NCI-H526 treated with DMSO at 0.1 percent for 48 hours (cell line): ENCODE results near the gene PCSK6.

Source experiments
- DNase-seq: peaks from one replicate; lab custom pipeline; 2025; lab: John Stamatoyannopoulos, UW

Gene PCSK6

DNA sequence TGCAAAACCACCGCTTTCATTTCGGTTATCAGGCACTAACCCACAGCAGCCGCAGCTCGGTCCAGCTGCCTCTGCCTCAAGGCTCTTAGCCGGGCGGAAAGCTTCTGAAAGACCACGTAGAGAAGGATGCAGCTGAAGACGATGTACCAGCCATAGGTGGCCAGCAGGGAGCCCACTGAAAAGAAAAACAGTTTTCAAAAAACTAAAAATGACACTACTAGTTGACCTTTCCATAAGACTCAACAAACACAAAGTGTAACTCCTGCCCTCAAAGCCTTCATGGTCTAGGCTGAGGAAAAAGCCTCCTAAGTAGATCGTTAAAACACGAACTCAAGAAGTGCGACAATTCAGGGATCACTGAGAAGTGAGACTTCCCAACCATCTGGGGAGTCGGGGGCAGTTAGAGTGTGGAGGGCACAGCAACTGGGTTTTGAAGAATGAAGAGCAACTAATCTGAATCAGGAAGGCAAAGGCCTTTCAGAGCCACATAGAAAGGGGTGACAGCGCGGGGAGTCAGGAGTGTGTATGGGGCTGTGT, 212.9 kb downstream of the PCSK6 start:
- DNase-seq = peak; percentile 32

DNA sequence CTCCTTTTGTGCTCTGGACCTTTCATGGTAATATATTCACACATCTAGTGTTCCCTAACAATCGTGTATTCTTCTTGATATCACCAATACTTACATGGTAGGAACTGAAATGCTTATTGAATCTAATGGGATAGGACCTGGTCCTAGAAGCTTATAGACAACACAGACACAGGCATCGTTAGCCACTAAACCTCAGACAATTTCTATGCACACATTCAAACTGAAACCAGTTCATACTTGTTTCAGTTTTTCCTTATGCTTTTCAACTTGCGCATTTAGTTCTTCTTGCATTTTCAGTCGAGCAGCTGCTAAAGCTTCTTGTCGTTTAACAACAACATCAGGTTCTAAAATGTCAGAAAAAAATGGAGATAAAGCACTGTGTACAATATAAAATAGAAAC, 214.5 kb downstream of the PCSK6 start:
- DNase-seq = no peak

DNA sequence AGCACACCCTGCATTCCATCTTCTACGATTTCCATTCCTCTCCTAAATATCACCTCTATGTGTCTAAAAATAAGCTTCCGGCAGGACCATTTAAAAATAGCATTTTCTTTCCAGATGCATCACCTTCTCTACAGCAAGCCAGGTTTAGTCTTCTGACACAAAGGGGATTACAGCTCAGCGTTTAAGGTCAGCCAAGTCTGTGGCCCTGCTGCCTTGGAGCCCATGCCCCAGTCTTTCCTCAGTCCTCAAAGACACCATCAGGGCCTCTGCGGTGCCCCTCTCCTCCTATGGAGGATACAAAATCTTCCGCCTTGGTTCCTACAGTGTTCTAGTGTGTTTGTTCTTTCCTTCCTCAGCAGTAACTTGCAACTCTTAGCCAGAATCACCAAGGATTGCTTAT, 216.0 kb downstream of the PCSK6 start:
- no peak for DNase-seq

DNA sequence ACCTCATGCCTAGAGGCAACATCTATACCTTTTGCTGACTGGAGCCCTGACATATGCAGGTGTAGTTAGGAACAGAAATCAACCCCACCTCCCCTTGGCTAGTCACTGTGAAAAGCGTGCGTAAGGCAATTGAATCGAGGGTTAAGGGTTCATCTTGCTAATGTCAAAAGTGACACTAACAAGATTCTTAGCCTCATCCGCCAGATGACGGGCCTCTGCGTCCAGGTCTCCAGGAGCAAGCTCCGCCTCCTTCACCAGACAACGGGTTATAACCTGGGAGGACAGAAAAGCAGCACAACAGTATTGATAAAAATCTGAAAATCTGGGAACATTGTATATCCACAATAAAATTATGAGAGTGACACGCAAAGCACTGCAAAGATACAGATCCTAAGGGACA, 216.9 kb downstream of the PCSK6 start:
- DNase-seq = no peak

DNA sequence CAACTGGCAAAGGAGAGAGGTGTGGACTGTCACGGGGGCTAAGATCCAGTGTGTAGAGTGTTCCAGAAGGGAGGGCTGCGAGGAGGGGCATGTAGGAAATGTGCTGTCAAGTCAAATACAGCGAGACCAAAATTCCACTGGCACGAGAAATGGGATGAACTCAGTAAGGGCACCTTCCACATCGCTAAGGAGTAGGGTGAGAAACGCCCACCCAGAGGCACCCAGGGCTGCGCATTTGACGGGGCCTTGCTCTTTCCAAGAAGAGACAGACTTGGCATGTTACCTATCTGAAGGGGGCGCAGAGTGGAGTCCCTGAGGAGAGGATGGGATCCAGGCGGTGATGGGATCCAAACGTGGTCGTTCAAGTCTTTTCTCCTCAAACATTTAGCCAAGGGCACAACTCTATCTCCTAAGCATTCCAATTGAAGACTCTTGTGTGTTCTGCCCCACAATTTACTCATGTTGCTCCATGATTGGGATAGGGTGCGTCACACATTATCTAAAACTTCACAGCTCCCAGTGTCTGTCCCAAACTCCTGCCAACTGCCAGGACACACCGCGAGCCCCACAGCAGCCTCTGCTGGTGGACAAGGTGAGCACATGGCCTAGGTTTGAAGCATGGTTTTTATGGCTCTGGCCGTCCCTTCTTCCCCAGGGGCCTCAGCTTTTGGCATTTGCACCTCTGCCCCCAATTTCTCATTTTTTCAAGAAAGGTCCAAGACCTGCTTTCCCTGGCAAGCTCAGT, 219.9 kb downstream of the PCSK6 start:
- no peak for DNase-seq

DNA sequence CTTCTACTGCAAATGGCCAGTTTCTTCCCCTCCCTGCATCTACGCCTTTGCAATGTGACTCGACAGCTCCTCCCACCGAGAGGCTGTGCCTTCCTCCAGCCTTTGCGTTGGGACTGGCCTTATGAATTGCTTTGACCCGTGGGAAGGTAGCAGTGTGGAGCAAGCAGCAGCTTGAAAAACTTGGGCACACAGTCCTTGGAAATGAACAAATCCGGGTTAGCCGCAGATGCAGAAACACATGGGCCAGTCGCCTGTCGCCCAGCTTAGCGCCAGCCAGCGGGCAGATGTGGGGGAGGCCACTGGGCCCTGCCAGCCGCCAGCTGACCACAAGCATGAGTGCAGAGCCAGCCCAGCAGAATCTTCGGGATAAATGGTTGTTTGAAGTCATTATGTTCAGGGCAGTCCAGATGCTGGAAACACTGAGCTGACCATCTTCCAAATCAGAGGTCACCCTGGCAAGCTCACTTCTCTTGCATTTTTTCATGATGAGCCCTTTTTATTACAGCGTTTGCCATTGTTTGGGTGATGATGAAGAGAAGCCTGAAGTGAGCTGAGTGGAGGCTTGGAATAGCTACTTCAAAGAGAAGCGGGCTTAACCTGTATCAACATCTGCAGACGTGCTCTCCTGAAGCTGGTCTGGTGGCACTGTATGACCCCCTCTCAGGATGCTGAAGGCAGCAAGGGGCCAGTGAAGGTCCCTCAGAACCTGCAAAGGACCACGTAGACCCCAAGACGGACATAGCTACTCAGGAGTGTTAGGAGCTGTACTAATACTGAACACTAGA, 222.0 kb downstream of the PCSK6 start:
- DNase-seq = no peak

DNA sequence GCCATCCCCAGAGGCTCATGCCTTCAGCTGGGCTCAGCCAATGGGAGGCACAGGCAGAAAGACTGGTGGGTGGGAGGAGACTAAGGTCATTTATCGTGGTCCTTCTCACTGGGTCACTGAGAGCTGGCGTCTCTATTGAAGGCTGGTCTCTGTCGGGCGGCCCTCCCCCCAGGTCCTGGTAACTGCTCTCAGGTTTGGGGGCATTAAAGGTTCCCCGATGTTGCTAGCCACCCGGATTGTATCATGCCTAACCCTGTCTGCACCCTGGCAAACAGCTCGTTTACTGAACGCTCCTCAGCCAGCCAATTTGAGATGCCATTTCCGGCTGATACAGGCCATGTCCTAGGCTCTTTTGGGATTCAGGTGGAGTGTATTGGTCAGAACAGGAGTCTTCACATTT, 222.7 kb downstream of the PCSK6 start:
- no peak for DNase-seq

DNA sequence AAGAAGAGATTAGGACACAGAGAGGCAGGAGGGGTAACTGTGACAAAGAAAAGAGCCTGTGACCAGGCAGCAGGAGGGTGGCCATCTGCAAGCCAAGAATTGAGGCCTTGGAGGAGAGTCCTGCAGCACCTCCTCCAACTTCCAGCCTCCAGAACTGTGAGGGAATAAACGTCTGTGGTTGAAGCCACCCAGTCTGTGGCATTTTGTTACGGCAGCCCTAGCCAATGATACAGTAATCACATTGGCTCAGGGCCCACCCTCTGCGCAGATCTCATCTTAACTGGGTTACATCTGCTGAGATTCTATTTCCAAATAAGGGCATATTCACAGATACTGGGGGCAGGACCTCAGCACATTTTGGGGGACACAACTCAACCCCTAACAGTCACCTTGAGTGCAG, 223.5 kb downstream of the PCSK6 start:
- no peak for DNase-seq

DNA sequence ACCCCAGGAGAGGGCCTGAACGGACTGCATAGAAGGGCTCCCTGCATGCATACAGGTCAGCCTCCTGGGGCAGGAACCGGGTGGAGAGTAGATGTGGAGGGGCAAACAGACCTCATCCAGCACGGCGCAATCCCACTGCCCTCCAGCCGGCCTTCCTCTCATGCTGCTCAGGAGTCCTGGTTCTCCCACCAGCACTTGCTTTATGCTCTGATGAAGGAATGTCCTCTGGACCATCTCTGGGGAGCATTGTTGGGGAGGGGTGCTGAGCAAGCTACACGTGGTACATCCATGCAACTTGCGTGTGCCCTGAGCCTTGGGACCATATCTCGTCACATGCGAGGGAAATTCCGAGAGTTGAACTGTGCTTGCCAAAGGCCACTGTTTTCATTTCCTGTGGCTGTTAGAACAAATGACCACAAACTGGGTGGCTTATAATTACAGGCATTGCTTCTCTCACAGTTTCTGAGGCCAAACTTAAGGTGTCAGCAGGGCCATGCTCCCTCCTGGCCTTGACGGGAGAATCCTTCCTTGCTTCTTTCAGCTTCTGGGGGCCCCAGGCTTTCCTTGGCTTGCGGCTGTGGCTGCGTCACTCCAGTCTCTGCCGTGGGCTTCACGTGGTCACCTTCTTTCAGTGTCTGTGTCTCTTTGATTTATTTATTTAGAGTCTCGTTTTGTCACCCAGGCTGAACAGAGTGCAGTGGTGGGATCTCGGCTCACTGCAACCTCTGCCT, 224.4 kb downstream of the PCSK6 start:
- DNase-seq = no peak

DNA sequence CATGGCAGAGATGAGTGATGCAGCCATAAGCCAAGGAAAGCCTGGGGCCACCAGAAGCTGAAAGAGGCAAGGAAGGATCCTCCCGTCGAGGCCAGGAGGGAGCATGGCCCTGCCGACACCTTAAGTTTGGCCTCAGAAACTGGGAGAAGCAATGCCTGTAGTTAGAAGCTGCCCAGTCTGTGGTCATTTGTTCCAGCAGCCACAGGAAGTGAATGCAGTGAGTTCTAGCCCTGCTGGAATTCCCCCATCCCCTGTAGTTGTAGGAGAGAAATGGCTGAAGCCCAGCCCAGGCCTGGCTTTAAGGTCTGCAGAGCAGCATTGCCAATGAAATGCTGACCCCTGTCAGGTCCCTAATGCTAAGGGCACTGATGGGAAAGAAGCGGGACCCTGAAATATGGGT, 225.5 kb downstream of the PCSK6 start:
- DNase-seq = no peak

DNA sequence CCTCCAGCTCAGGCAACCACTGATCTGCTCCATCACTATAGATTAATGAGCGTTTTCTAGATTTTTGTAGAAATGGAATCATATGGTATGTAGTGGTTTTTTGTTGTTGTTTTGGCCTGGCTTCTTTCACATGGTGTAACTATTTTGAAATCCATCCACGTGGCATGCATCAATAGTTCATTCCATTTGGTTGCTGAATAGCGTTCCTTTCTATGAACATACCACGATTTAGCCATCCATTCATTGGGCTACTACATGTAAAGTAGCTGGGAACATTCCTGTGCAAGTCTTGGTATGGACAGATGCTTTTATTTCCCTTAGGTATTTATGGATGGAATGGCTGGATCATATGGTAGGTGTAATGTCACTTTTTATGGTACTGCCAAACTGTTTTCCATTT, 227.0 kb downstream of the PCSK6 start:
- no peak for DNase-seq

DNA sequence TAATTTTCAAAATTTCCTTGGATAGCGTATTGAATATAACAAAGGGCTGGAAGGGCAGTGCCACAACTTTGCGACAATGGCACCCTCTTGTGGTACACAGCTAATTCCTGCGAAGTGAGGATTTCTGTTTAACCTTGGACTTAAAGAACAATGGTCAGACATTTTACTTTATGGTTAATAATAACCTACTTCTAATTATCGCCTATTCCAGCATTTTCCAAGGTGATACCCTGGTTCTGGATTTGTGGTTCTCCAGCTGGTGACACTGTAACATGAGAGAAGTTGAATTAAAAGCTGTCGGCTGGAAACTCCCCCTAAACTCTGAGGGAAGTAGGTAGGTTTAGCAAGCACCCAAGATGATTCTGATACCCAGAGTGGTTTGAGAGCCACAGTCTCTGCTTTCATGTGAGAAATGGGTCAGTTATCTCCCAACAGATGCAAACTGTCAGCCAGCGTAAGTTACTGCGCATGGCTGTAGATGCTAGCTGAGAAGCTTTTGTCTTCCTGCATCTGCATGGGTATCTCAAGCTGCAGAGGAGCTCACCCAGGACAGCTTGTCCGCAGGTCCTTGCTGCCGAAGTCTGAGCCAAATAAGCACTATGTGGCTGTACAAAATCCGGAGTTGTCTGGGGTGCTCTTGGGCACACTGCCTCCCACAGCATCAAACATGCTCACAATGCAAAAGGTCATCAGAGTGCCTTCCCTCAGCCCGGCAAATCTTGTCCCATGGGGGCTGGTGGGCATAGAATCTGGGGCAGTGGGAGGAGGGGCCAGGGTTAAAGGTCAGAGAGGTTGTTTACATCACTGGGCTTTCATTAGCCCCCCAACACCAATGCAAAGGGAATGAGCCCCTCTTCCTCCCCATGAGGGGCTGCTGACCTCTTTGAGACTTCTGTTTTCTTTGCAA, 231.0 kb downstream of the PCSK6 start:
- DNase-seq = peak; percentile 58

DNA sequence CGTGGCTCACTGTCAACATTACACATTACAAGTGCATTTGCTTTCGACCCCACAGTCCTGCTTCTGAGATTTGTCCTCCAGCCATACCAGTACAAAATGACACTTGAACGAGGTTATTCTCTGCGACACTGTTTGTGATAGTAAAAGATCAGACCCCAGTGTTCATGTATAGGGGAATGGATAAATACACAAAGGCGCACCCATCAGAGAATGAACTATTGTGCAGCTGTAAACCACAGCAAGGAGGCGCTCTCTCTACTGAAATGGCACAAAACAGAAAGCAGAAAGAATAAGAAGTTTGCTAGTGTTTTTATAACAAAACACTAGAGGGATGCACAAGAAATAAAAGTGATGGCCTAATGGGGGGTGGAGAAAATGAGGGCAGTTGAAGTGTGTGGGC, 232.8 kb downstream of the PCSK6 start:
- no peak for DNase-seq

DNA sequence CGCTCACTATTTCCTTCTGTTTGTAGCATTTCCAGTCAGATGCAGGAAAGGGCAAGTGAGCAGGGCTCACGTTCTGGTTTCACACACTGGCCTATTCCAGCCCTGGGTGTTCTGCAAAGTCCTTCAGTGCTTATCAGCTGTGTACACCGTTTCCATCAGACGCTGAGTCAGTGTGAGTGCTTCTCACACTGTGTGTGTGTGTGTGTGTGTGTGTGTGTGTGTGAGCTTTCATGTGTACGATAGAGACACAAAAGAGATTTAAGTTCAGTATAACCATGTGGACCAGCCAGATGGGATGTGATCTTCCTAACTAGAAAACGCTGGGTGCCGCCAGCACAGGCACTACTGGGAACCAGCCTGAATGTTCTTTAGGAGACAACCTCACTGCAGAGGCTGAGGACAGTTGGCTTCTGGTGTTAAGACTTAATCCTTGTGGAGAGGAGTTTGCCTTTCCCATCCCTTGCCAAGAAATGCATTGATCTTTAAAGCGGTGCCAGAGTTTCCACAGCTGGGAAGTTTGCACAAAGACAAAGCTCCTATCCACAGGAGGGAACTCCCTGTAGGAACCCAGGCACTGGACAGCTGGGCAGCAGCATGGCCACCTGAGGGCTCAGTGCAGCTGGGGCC, 233.8 kb downstream of the PCSK6 start:
- DNase-seq = no peak

DNA sequence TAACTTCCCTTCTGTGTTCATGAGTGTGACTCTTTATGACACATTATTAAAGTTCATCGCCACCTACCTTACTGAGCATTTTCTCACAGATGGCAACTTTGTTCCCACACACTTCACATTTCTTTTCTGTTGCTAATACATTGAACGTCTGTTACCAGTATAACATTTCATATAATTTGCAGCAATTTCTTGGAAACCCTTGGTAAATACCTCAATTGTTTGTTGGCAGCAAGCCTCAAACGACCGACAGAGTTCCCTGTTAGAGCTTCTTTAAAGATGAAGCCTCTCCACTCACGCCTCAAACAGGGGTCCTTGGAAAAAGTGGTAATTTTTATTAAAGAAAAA, 234.5 kb downstream of the PCSK6 start:
- DNase-seq = no peak

DNA sequence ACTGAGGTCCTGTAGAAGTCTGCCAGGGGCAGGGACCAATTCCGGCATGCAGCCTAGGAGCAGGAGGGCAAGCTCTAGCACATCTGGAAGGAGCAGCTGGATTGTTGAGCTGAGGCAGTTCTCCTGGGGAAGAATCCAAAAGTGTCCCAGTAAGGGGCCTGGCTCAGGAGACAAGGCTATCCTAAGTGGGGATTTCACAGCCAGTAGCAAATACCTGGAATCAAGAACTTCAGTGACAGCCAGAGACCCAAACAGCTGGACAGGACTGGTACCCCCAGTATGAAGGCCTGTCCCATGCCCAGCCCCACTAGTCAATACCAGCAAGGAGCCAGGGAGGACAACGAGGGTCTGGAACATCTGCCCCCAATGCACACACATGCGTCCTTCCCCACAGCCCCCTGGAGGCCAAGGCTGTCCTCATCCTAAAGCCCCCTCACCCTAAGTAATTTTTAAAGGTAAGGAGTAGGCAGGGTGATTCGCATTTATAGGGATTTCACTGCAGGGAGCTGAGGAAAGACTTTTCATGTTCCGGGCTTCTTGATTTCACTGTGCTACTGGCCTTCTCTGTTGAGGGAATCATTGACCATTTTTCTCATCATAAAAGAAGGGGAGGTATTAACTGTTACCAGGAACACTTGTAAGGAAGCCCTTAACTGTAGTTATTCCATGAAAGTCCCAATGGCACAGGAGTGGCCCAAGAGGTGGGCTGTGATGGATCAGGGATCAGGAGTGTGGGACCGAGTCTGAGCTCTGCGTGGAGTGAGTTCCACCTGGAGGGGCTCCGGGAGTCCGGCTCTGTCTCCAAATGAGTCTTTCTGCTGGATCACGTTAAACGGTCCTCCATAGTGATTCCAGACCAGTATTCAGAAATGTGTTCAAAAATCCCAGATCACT, 235.1 kb downstream of the PCSK6 start:
- no peak for DNase-seq
